Ovary (tissue), 9 donors: ENCODE data around the gene C2orf74. TPM values are rescaled to one million over a fixed set of nuclear protein-coding genes. Genes with fewer than 3 reads are reported as not detected.

ENCODE experiments used
- DNase-seq, 5 donors: peaks; one replicate each; pipeline ENCODE4 v3.0.0-alpha.2; 2019 to 2020
- H3K27ac ChIP-seq, 2 donors: fragments of 200-600 bp; one replicate each; pipeline versions ENCODE4 v1.5.1 to v1.8.0; 2019 to 2022
- H3K27me3 ChIP-seq: fragments of 200-600 bp; one replicate; pipeline ENCODE4 v1.8.0; 2022
- H3K36me3 ChIP-seq: fragments of 200-600 bp; sonication (generic); one replicate; pipeline ENCODE4 v1.5.1; 2019
- H3K4me1 ChIP-seq: one replicate; pipeline ENCODE4 v1.8.1; 2013; ENCODE audit warnings: mild to moderate bottlenecking, moderate library complexity; ENCODE audit not compliant: insufficient read depth
- H3K4me3 ChIP-seq: fragments of 200-600 bp; sonication (generic); one replicate; pipeline ENCODE4 v1.5.1; 2017
- H3K9me3 ChIP-seq, 2 donors: fragments of 200-600 bp in 1 of 2; sonication (generic) in 1 of 2; one replicate each; pipeline versions ENCODE4 v1.5.1 to v1.8.1; 2013 to 2019; ENCODE audit warnings: mild to moderate bottlenecking in 1 of 2, moderate library complexity in 1 of 2
- CTCF ChIP-seq, 3 donors: fragments of 450-650 bp in 2 of 3; fragments of 200-600 bp in 1 of 3; IDR thresholded peaks; one replicate each; pipeline versions ENCODE4 v1.5.1 to v1.8.0; 2016 to 2022; ENCODE audit warnings: antibody characterized with exemption in 3 of 3, mild to moderate bottlenecking in 1 of 3
- EP300 ChIP-seq: sonication (generic); formaldehyde crosslinking; IDR thresholded peaks from one replicate; pipeline ENCODE4 v1.6.1; 2017; ENCODE audit warnings: antibody characterized with exemption
- POLR2A ChIP-seq: fragments of 450-650 bp; IDR thresholded peaks from one replicate; pipeline ENCODE4 v1.6.1; 2017; ENCODE audit warnings: antibody characterized with exemption, mild to moderate bottlenecking, moderate library complexity
- WGBS, 3 donors: extraction: QIAGEN DNeasy Blood & Tissue Kit in 1 of 3; methylation state at CpG; one replicate each; pipeline versions ENCODE4 v1.1.5 to v1.1.7; 2013 to 2017; 5-methylcytosine and 5-hydroxymethylcytosine counted together
- intact Hi-C, 4 donors: fragments of 100-400 bp; cut with DNase I; formaldehyde crosslinking; loops; one replicate each; pipeline versions ENCODE4 v1.11.0 to v1.15.1; 2022 to 2023
- polyA plus RNA-seq, 2 donors: library from polyadenylated mRNA; stranded (reverse); fragments of 200-250 nt in 1 of 2; fragments of 350-450 nt in 1 of 2; fragmentation: Illumina TruSeq in 1 of 2; extraction: RNeasy Lipid Tissue Mini Kit (QIAGEN cat#74804) in 1 of 2; gene quantifications; one replicate each; pipeline ENCODE4 v1.2.3, GENCODE V29; 2013 to 2014
- total RNA-seq, 7 donors: library from RNA; depleted of rRNA in 2 of 7; stranded (reverse); fragments of >200 nt in 2 of 7; fragmentation: NEBNext Ultra II Directional in 3 of 7; extraction: Animal tissue kit (Norgen Biotek cat#: 25700) in 3 of 7; gene quantifications; one replicate each; pipeline versions ENCODE4 v1.1.0 to v1.2.4, GENCODE V29; 2016 to 2023
- donor health status: DM: no; HTN: no; CAD: no; lungs with moderate emphysema.
- donor health status: DM: no; HTN: no; CAD: no.
- donor health status: Bipolar disorder and iron deficiency.
- donor health status: DM: yes; HTN: yes; CAD: no.
- donor health status: DM: no; HTN: no; CAD: no.
- donor health status: DM: yes; HTN: yes; CAD: no.

The C2orf74 gene
- total and polyA plus RNA-seq, 9 donors, result 8.6 to 36.7 (median 18.5) TPM

- Histone ChIP-seq H3K4me3 (no peak overlapping the region), H3K27ac (no peak overlapping the region), H3K4me1 (peaks cover 2% of the 10 kb centered on the region), H3K27me3 (no peaks in the 10 kb centered on the region), H3K36me3 (no peaks in the 10 kb centered on the region), H3K9me3 (no peaks in the 10 kb centered on the region)
- no peak for TF ChIP-seq EP300
- no peak for TF ChIP-seq CTCF (IDR thresholded peaks at IDR 0.05)
- no peak for TF ChIP-seq POLR2A
- no peak for DNase-seq
- WGBS, 3 donors, result 47 to 59% (median 59%) methylated on average over 4 of the region's 4 CpGs
- intact Hi-C loops, result no loop called here
These were observed 52.2 kb downstream of the C2orf74 start for GRCh38 chr2:61214171-61214570.

Other genes with a start within 250 kb of the C2orf74 start
- gene PEX13, start 144.5 kb upstream of the C2orf74 start, total RNA-seq, result 10 to 100 TPM; 16.5 to 28.1 (median 22.5) TPM
- gene PEX13, start 144.5 kb upstream of the C2orf74 start, polyA plus RNA-seq, result 10 to 100 TPM; 12.4 to 13.2 TPM
- gene PUS10, start 143.9 kb upstream of the C2orf74 start, total RNA-seq, result 1 to 10 TPM; 4.7 to 9.4 (median 6.9) TPM
- 1 to 10 TPM; 4.5 to 4.9 TPM for gene PUS10, start 143.9 kb upstream of the C2orf74 start, polyA plus RNA-seq
- 1 to 10 TPM; 3.8 to 9.5 (median 5.4) TPM for gene SANBR, start 96.3 kb upstream of the C2orf74 start, total RNA-seq
- gene SANBR, start 96.3 kb upstream of the C2orf74 start, polyA plus RNA-seq, result 1 to 10 TPM; 2.7 to 4.7 TPM